Left lung (tissue), 10 donors: Measurements from ENCODE around the gene KCTD20. TPM values are rescaled to one million over a fixed set of nuclear protein-coding genes. Genes with fewer than 3 reads are reported as not detected.

Source experiments
- ATAC-seq: fragments of 200-7000 bp; cut with Tn5 transposase; one replicate; pipeline ENCODE4 v1.9.1; 2020; ENCODE audit warnings: moderate library complexity
- DNase-seq, 4 donors: peaks; one replicate each; pipeline ENCODE4 v3.0.0-alpha.2; 2013 to 2020
- H3K27ac ChIP-seq, 2 donors: fragments of 200-600 bp; sonication (generic) in 1 of 2; one replicate each; pipeline versions ENCODE4 v1.5.0 to v1.8.0; 2020 to 2021
- H3K27me3 ChIP-seq, 2 donors: fragments of 200-600 bp; sonication (generic) in 1 of 2; one replicate each; pipeline versions ENCODE4 v1.5.0 to v1.8.0; 2020 to 2021
- H3K36me3 ChIP-seq, 2 donors: fragments of 200-600 bp; sonication (generic) in 1 of 2; one replicate each; pipeline versions ENCODE4 v1.5.0 to v1.8.0; 2020 to 2021
- H3K4me1 ChIP-seq, 2 donors: fragments of 200-600 bp; one replicate each; pipeline ENCODE4 v1.8.0; 2021
- H3K4me3 ChIP-seq, 2 donors: fragments of 200-600 bp; sonication (generic) in 1 of 2; one replicate each; pipeline versions ENCODE4 v1.5.0 to v1.8.0; 2020 to 2021; ENCODE audit warnings: mild to moderate bottlenecking in 1 of 2
- H3K9me3 ChIP-seq, 2 donors: fragments of 200-600 bp; sonication (generic) in 1 of 2; one replicate each; pipeline versions ENCODE4 v1.5.0 to v1.8.0; 2020 to 2021
- intact Hi-C, 2 donors: fragments of 100-400 bp; cut with DNase I; formaldehyde crosslinking; loops; one replicate each; pipeline versions ENCODE4 v1.11.2 to v1.14.2; 2022
- polyA plus RNA-seq, 6 donors: library from polyadenylated mRNA; unstranded; fragments of 120-200 nt; gene quantifications; one replicate each; pipeline ENCODE4 v1.2.1, GENCODE V29; 2013; ENCODE audit not compliant: insufficient read length in 6 of 6
- total RNA-seq, 2 donors: library from RNA; stranded (reverse); fragmentation: NEBNext Ultra II Directional; extraction: Animal tissue kit (Norgen Biotek cat#: 25700); gene quantifications; one replicate each; pipeline ENCODE4 v1.2.1, GENCODE V29; 2021
- TF ChIP-seq, protein P1 (sequence below), 2 donors: fragments of 200-600 bp; sonication (generic) in 1 of 2; IDR thresholded peaks; one replicate each; pipeline versions ENCODE4 v1.5.0 to v1.8.0; 2021; ENCODE audit warnings: antibody characterized with exemption in 2 of 2
- donor health status: DM: no; HTN: yes; CAD: no.
- donor health status: DM: no; HTN: no; CAD: no.

KCTD20 gene
- total and polyA plus RNA-seq, 8 donors: 47.4 to 54.7 (median 53.0) TPM

DNA sequence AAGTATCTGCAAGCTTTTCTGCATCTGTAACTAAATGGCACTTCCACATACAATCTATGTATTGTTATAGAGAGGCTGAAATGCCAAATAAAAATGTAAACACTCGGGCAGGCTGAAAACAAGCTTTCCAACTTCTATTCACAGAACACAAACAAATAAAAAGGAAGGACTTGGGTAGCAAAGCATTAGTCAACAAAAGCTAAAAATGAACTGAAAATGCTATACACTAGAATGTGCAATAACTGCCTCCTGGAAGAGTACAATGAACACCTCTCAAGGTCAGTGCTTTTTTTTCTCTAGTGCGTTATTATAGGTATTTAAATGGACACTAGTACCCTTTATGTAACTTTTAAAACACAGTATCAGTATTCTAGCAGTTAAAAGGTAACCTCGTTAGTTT lies 73.0 kb downstream of the KCTD20 start:
- H3K36me3 ChIP-seq: peaks cover 0 to 95% of the 10 kb centered on the region in 2 donors
- H3K9me3 ChIP-seq: no peaks in the 10 kb centered on the region
- H3K27ac ChIP-seq: no peak overlapping the region
- TF ChIP-seq, protein P1, sequence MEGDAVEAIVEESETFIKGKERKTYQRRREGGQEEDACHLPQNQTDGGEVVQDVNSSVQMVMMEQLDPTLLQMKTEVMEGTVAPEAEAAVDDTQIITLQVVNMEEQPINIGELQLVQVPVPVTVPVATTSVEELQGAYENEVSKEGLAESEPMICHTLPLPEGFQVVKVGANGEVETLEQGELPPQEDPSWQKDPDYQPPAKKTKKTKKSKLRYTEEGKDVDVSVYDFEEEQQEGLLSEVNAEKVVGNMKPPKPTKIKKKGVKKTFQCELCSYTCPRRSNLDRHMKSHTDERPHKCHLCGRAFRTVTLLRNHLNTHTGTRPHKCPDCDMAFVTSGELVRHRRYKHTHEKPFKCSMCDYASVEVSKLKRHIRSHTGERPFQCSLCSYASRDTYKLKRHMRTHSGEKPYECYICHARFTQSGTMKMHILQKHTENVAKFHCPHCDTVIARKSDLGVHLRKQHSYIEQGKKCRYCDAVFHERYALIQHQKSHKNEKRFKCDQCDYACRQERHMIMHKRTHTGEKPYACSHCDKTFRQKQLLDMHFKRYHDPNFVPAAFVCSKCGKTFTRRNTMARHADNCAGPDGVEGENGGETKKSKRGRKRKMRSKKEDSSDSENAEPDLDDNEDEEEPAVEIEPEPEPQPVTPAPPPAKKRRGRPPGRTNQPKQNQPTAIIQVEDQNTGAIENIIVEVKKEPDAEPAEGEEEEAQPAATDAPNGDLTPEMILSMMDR (IDR thresholded peaks at IDR 0.05): no peak
- H3K4me1 ChIP-seq: no peaks in the 10 kb centered on the region
- H3K27me3 ChIP-seq: no peaks in the 10 kb centered on the region
- H3K4me3 ChIP-seq: no peak overlapping the region
- ATAC-seq (no peak), DNase-seq (no peak)
- intact Hi-C loops: no loop called here

DNA sequence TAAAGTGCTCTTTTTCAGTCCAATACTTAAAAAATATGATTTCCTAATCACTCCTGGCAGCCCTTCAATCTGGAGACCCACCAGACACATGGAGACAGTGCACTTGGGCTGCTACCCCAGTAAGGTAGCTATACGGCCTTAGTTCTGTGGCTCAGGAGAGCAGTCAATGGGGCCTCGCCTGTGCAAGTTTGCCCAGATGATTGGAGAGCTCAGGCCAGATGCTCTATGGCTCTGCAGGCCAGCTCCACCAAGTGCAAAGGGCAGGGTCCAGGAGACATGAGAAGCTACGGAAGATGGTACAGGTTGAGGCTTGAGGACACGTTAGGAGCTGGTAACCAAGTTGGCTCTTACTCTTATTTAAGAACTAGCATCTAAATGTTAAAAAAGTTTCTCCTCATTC lies 73.8 kb downstream of the KCTD20 start:
- H3K27me3 ChIP-seq: no peaks in the 10 kb centered on the region
- H3K9me3 ChIP-seq: no peaks in the 10 kb centered on the region
- H3K4me3 ChIP-seq: no peak overlapping the region
- peaks cover 0 to 95% of the 10 kb centered on the region in 2 donors for H3K36me3 ChIP-seq
- TF ChIP-seq, protein P1 (IDR thresholded peaks at IDR 0.05): no peak
- DNase-seq: no peak
- H3K4me1 ChIP-seq: no peaks in the 10 kb centered on the region
- ATAC-seq: no peak
- H3K27ac ChIP-seq: no peak overlapping the region
- intact Hi-C loops: no loop called here

DNA sequence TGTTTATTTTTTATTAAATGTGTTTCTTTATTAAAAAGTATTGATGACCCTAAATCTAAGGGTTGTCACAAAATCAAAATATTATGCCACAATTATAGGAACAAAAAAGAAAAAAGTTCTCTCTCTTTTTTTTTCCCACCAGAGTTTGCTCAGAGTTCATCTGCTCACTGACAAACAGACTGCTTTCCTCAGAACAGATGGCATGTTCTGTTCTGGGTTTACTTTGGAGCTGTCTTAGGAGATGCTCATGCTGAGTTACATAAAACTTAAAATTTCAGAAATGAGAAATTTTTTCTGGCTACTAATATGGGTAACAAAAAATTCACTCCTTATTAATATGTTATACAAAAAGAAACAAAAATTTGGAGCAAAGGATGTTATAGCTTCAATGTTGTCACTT lies 74.2 kb downstream of the KCTD20 start:
- Histone ChIP-seq H3K27me3 (no peaks in the 10 kb centered on the region), H3K4me1 (no peaks in the 10 kb centered on the region), H3K9me3 (no peaks in the 10 kb centered on the region), H3K4me3 (no peak overlapping the region), H3K36me3 (peaks cover 0 to 95% of the 10 kb centered on the region in 2 donors), H3K27ac (no peak overlapping the region)
- intact Hi-C loops: no loop called here
- TF ChIP-seq, protein P1 (IDR thresholded peaks at IDR 0.05): no peak
- ATAC-seq: no peak
- DNase-seq: no peak

DNA sequence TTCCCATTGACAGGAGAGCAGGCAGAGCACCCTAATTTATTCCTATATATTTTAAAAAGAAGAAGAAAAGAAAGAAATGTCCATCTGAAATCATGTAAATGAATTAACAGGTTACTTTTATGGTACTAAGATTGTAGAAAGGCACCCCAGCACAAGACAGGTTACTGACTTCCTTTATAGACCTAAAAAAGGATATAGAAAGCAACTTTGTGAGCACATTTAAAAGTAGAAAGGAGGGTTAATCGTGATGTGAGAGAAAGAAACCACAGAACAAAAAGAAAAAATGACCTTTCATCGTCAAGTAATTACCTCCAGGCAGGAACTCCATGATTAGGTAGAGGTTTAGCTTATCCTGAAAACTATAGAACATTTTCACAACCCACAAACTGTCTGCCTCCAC lies 74.6 kb downstream of the KCTD20 start:
- intact Hi-C loops: no loop called here
- H3K36me3 ChIP-seq: peaks cover 0 to 95% of the 10 kb centered on the region in 2 donors

DNA sequence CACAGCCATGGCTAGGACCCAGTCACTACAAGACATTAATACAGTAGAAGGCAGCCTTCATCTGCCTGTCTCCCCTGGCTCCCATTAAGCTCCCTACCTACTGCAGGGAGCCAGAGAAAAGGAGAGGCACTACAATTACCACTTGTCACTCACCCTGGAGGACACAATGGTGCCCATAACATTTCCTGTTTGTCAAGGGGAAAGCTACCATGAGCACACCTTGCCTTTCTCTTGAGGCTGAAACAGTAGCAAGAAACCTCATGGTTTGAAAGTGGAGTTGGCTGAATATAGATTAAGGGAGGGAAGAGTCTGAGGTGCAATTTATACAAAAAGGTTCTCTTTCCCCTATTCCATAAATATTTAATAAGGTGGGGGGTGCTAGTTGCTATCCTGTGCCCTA lies 76.6 kb downstream of the KCTD20 start:
- Histone ChIP-seq H3K4me3 (no peak overlapping the region), H3K9me3 (no peaks in the 10 kb centered on the region), H3K4me1 (no peaks in the 10 kb centered on the region), H3K36me3 (peaks cover 0 to 95% of the 10 kb centered on the region in 2 donors), H3K27me3 (no peaks in the 10 kb centered on the region), H3K27ac (no peak overlapping the region)
- TF ChIP-seq, protein P1 (IDR thresholded peaks at IDR 0.05): no peak
- DNase-seq: no peak
- intact Hi-C loops: no loop called here
- ATAC-seq: no peak

More for the DNA sequence above, 74.6 kb downstream of the KCTD20 start:
- Histone ChIP-seq H3K27ac (no peak overlapping the region), H3K27me3 (no peaks in the 10 kb centered on the region), H3K9me3 (no peaks in the 10 kb centered on the region), H3K4me3 (no peak overlapping the region), H3K4me1 (no peaks in the 10 kb centered on the region)
- DNase-seq: no peak
- no peak for ATAC-seq
- TF ChIP-seq, protein P1 (IDR thresholded peaks at IDR 0.05): no peak
